Ishikawa (cell line): ENCODE results near the gene BICRA.

ENCODE experiments used
- CEBPB ChIP-seq: IDR thresholded peaks from 2 replicates; pipeline ENCODE4 v1.6.1; 2012
- CREB1 ChIP-seq: IDR thresholded peaks from 2 replicates; pipeline ENCODE4 v1.6.1; 2012; ENCODE audit warnings: low read depth
- EGR1 ChIP-seq: IDR thresholded peaks from 2 replicates; pipeline ENCODE4 v1.6.1; 2012
- EP300 ChIP-seq: IDR thresholded peaks from 2 replicates; pipeline ENCODE4 v1.6.1; 2012; ENCODE audit warnings: borderline replicate concordance
- FOXM1 ChIP-seq: IDR thresholded peaks from 2 replicates; pipeline ENCODE4 v1.6.1; 2012; ENCODE audit warnings: low read depth, borderline replicate concordance
- NFIC ChIP-seq: IDR thresholded peaks from 2 replicates; pipeline ENCODE4 v1.6.1; 2012
- RAD21 ChIP-seq: IDR thresholded peaks from 2 replicates; pipeline ENCODE4 v1.6.1; 2012; ENCODE audit warnings: low read depth
- TAF1 ChIP-seq: IDR thresholded peaks from 2 replicates; pipeline ENCODE4 v1.6.1; 2012; ENCODE audit warnings: low read depth, mild to moderate bottlenecking
- TCF12 ChIP-seq: IDR thresholded peaks from 2 replicates; pipeline ENCODE4 v1.6.1; 2012; ENCODE audit warnings: low read depth
- TEAD4 ChIP-seq: IDR thresholded peaks from 2 replicates; pipeline ENCODE4 v1.6.1; 2012
- YY1 ChIP-seq: IDR thresholded peaks from 2 replicates; pipeline ENCODE4 v1.6.1; 2012; ENCODE audit warnings: low read depth
- ZBTB7A ChIP-seq: IDR thresholded peaks from 2 replicates; pipeline ENCODE4 v1.6.1; 2012; ENCODE audit warnings: low read depth
- TF ChIP-seq, protein P1 (sequence below): IDR thresholded peaks from 2 replicates; pipeline ENCODE4 v1.6.1; 2012
- TF ChIP-seq, protein P2 (sequence below): IDR thresholded peaks from 2 replicates; pipeline ENCODE4 v1.6.1; 2012
- TF ChIP-seq, protein P3 (sequence below): IDR thresholded peaks from 2 replicates; pipeline ENCODE4 v1.6.1; 2012; ENCODE audit warnings: low read depth, mild to moderate bottlenecking

Gene BICRA

DNA sequence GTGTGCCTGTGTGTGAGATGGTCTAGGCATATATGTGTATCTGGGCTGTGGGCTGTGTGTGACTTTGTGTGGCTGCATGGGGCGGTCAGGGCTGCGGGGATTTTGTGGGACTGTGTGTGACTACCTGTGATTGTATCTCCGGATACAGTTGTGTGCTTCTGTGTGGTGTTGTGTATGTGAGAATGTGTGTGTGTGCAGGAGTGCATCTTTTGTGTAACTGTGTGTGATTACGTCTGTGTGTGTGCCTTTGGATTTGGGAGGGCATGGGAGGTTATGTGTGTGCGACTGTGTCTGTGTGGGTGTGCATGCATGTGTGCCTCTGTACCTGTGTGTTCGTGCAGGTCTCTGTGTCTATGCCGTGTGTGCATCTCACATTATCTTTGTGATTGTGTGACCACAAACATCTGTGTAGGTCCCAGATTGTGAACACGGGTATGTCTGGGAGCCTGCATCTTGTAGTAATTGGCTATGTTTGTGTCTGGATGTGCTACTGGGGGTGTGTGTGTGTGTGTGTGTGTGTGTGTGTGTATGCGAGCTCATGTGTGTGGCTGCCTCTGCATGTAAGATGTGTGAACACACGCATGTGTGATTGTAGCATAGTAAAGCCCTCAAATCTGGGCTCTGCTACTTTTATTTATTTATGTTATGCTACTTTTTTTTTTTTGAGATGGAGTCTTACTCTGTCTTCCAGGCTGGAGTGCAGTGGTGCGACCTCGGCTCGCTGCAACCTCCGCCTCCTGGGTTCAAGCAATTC, 111.9 kb downstream of the BICRA start:
- TF ChIP-seq TCF12 (no peak), CREB1 (no peak), TAF1 (no peak), TEAD4 (no peak), FOXM1 (no peak), EP300 (no peak), YY1 (no peak), CEBPB (no peak), ZBTB7A (no peak)
- TF ChIP-seq, protein P1, sequence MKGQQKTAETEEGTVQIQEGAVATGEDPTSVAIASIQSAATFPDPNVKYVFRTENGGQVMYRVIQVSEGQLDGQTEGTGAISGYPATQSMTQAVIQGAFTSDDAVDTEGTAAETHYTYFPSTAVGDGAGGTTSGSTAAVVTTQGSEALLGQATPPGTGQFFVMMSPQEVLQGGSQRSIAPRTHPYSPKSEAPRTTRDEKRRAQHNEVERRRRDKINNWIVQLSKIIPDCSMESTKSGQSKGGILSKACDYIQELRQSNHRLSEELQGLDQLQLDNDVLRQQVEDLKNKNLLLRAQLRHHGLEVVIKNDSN = no peak
- TF ChIP-seq, protein P2, sequence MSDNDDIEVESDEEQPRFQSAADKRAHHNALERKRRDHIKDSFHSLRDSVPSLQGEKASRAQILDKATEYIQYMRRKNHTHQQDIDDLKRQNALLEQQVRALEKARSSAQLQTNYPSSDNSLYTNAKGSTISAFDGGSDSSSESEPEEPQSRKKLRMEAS = no peak
- TF ChIP-seq, protein P3, sequence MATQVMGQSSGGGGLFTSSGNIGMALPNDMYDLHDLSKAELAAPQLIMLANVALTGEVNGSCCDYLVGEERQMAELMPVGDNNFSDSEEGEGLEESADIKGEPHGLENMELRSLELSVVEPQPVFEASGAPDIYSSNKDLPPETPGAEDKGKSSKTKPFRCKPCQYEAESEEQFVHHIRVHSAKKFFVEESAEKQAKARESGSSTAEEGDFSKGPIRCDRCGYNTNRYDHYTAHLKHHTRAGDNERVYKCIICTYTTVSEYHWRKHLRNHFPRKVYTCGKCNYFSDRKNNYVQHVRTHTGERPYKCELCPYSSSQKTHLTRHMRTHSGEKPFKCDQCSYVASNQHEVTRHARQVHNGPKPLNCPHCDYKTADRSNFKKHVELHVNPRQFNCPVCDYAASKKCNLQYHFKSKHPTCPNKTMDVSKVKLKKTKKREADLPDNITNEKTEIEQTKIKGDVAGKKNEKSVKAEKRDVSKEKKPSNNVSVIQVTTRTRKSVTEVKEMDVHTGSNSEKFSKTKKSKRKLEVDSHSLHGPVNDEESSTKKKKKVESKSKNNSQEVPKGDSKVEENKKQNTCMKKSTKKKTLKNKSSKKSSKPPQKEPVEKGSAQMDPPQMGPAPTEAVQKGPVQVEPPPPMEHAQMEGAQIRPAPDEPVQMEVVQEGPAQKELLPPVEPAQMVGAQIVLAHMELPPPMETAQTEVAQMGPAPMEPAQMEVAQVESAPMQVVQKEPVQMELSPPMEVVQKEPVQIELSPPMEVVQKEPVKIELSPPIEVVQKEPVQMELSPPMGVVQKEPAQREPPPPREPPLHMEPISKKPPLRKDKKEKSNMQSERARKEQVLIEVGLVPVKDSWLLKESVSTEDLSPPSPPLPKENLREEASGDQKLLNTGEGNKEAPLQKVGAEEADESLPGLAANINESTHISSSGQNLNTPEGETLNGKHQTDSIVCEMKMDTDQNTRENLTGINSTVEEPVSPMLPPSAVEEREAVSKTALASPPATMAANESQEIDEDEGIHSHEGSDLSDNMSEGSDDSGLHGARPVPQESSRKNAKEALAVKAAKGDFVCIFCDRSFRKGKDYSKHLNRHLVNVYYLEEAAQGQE = no peak

DNA sequence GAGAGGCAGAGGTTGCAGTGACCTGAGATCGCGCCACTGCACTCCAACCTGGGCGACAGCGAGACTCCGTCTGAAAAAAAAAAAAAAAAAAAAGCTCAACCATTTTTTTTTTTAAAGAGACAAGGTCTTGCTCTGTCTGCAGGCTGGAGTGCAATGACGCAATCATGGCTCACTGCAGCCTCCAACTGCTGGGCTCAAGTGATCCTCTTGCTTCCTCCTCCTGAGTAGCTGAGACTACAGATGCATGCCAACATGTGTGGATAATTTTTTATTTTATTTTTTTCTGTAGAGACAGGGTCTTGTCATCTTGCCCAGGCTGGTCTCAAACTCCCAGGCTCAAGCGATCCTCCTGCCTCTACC, 114.6 kb downstream of the BICRA start:
- TF ChIP-seq CEBPB (peak; percentile 94), FOXM1 (no peak)

DNA sequence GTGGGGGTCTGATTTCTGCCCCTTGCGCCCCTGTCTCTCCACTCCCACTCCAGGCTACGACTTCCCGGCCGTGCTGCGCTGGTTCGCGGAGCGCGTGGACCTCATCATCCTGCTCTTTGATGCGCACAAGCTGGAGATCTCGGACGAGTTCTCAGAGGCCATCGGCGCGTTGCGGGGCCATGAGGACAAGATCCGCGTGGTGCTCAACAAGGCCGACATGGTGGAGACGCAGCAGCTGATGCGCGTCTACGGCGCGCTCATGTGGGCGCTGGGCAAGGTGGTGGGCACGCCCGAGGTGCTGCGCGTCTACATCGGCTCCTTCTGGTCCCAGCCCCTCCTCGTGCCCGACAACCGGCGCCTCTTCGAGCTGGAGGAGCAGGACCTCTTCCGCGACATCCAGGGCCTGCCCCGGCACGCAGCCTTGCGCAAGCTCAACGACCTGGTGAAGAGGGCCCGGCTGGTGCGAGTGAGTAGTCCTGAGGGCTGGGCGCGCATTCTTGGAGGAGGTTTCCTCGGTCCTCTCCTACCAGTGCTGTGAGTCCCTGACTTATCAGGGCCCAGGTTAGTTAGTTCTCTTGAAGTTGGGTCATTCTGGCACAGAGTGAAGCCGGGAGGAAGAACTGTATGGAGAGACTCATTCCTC, 116.9 kb downstream of the BICRA start:
- TF ChIP-seq FOXM1 (no peak), RAD21 (no peak), TAF1 (no peak), NFIC (no peak), CREB1 (no peak), EGR1 (no peak), TCF12 (no peak), ZBTB7A (no peak), TEAD4 (no peak), EP300 (no peak), YY1 (no peak)
- TF ChIP-seq, protein P2 = no peak
- TF ChIP-seq, protein P1 = no peak

DNA sequence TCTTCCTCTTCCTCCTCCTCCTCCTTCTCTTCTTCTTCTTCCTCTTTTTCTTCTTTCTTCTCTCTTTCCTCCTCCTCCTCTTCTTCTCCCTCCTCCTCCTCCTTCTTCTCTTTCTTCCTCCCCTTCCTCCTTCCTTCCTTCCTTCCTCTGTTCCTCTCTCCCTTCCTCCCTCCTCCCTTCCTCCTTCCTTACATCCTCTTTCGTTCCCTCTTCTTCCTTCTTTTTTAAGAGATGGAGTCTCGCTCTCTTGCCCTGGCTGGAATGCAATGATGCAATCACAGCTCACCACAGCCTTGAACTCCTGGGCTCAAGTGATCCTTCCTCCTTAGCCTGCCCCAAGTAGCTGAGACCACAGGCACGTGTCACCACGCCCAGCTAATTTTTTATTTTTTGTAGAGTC, 117.5 kb downstream of the BICRA start:
- TF ChIP-seq CEBPB = 0 out of 2 replicates have a peak, but pooled peaks have one; percentile 8
- TF ChIP-seq, protein P1 = no peak

DNA sequence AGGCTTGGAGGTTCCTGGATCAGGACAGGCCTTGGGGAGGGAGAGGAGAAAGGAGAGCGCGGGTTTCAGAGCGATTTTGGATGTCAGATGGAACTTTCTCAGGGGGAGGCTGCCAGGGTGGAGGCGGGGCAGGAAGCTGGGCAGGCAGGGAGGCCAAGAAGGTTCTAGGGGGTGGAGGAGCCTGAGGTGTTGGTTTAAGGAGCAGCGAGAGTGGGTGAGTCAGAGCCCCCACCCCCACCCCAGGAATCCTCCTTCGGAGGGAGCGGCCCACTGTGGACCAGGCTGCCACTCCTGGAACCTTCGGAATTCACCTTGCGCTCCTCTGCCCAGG, 120.5 kb downstream of the BICRA start:
- TF ChIP-seq, protein P2 = no peak; the same call in 1 of the 2 replicates
- TF ChIP-seq TEAD4 (peak; percentile 88), RAD21 (no peak), TAF1 (peak; percentile 25; the same call in 1 of the 2 replicates), TCF12 (peak; percentile 69; the same call in 1 of the 2 replicates), EGR1 (no peak), NFIC (peak; percentile 25; the same call in 1 of the 2 replicates), ZBTB7A (no peak), FOXM1 (no peak), CREB1 (no peak), YY1 (no peak), EP300 (peak; percentile 44; the same call in 1 of the 2 replicates), CEBPB (no peak)
- TF ChIP-seq, protein P3 = no peak
- TF ChIP-seq, protein P1 = no peak
